GM12891 (cell line): ENCODE measurements around the gene TMCO5A. TPM values are rescaled to one million over a fixed set of nuclear protein-coding genes. Genes with fewer than 3 reads are reported as not detected.

Experiments used
- DNase-seq: peaks from one replicate; pipeline ENCODE4 v3.0.0; 2011; ENCODE audit warnings: low spot score; ENCODE audit not compliant: insufficient read length
- FAIRE-seq: peaks from 2 replicates; lab custom pipeline; 2011; peaks lifted over from hg19 to GRCh38; lab: Jason Lieb, UNC
- PAX5 ChIP-seq: IDR thresholded peaks from 2 replicates; pipeline ENCODE4 v1.6.1; 2011; ENCODE audit warnings: low read length, moderate library complexity, mild to moderate bottlenecking; ENCODE audit not compliant: insufficient read depth, severe bottlenecking
- POLR2A ChIP-seq: IDR thresholded peaks from 2 replicates; pipeline ENCODE4 v1.6.1; 2011; ENCODE audit warnings: low read depth, low read length, control low read depth
- POLR2AphosphoS5 ChIP-seq: IDR thresholded peaks from 2 replicates; pipeline ENCODE4 v1.6.1; 2011; ENCODE audit warnings: low read depth, low read length, control low read depth
- POU2F2 ChIP-seq: IDR thresholded peaks from 2 replicates; pipeline ENCODE4 v1.6.1; 2011; ENCODE audit warnings: low read depth, mild to moderate bottlenecking, control low read depth, low read length, moderate library complexity
- SPI1 ChIP-seq: IDR thresholded peaks from 2 replicates; pipeline ENCODE4 v1.6.1; 2011; ENCODE audit warnings: low read depth, low read length, control low read depth
- TAF1 ChIP-seq: IDR thresholded peaks from 2 replicates; pipeline ENCODE4 v1.6.1; 2011; ENCODE audit warnings: low read depth, low read length, control low read depth
- polyA plus RNA-seq: library from polyadenylated mRNA; unstranded; fragments of >200 nt; gene quantifications from one replicate; pipeline ENCODE4 v1.2.1, GENCODE V29; 2012; ENCODE audit warnings: low read depth, missing spikeins, inconsistent platforms; ENCODE audit not compliant: missing spikeins

The TMCO5A gene
- not detected for polyA plus RNA-seq

DNA sequence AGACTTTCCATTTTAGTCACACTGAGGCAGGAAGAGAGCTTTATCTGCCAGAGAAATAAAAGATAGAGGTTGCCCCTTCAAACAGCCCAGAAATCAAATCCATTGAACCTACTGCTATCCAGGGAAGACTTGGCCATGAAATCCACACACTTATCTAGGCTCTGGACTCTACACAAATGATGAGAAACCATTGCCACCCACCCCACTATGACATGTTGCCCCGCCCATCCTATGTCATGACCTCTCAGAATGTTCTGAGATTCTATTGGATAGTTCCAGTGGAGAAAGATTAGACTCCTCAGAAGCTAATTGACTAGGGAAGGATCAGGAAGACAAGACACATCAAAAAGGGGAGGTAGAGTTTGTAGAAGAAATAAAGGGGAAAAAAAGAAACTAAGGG, at the start of gene TMCO5A:
Gene TMCO5A, plus strand, starts transcription at position 301 of the 400 bp plus-strand sequence. CDS start 1,684 bp downstream, outside the sequence.
- DNase-seq (no peak), FAIRE-seq (no peak)
- no peak for TF ChIP-seq POLR2A
- no peak for TF ChIP-seq SPI1
- no peak for TF ChIP-seq POU2F2

DNA sequence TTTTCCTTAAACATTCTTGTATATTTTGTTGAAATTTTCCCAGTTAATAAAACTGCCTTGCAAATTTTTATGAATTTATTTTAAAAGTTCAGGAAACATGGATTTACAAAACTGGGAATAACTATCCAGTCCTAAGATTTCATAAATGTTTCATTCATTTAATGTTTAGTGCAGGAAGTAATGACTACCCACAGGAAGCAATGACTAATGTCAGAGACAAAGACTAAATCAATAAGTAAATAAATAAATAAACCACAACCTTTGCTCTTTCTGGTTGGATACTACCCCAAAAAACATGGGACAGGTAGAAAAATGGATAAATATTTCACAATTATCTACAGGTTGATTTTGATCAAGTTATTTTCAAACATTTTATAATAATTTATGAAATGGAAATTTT, 48.8 kb upstream of the TMCO5A start:
- DNase-seq (no peak), FAIRE-seq (no peak)
- no peak for TF ChIP-seq POLR2A
- no peak for TF ChIP-seq SPI1
- TF ChIP-seq TAF1 = no peak
- TF ChIP-seq PAX5 = no peak
- TF ChIP-seq POLR2AphosphoS5 = no peak
- TF ChIP-seq POU2F2 = no peak

- no peak for DNase-seq
- no peak for FAIRE-seq
- TF ChIP-seq SPI1 (no peak), POLR2AphosphoS5 (no peak), POU2F2 (no peak), TAF1 (no peak), POLR2A (no peak), PAX5 (no peak)
Measured at GRCh38 chr15:37888356-37888755, 46.1 kb upstream of the TMCO5A start.

DNA sequence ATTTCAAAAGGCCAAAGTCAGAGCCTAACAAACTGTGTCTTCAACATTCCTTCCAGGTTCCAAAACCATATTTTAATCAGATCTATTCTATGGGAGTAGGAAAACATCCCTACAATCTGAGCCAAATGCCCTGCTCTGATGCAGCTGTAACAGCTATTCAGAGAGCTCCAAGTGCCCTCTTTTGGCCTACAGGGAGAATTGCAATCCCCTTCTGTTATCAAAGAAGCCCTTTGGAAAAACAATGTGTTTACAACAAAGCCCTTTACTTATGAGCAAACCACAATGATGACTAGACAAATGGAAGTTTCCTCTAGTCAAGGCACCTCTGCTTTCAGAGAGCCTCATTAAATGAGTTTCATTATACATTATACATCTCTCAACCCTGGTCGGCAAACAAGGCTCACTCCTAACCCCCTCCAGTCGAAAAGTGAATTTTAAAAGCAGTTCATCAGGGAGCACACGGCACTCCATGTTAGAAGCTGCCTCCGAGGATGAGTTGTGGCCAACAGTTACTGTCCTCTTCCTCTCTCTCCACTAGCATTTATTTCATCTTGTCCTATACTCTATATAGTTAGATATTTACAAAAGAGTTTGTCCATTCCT, 42.6 kb upstream of the TMCO5A start:
- DNase-seq = no peak
- TF ChIP-seq POU2F2 (no peak), TAF1 (no peak), POLR2A (no peak), SPI1 (no peak), POLR2AphosphoS5 (no peak), PAX5 (no peak)

DNA sequence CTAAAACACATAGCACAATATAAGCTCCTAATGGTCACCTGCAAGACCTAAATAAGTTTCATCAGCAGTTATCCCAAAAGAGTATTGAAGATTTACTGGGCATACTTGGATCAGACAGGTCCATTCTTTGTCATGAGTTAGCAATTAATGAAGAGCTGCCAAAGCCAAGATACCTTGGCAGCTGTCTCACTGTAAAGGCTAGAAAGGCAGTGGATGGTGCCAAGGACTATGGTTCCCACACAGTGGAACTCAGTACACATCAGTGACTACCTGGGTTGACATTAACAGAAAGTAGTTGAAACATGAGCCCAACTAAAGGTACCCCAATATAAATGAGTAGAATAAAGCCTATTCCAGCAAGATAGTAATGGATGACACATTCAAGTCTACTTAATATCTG, 41.1 kb upstream of the TMCO5A start:
- FAIRE-seq = no peak
- DNase-seq = no peak
- TF ChIP-seq TAF1 (no peak), SPI1 (no peak), POLR2AphosphoS5 (no peak), POLR2A (no peak), POU2F2 (no peak), PAX5 (no peak)

More for the DNA sequence above, 42.6 kb upstream of the TMCO5A start:
- no peak for FAIRE-seq

GRCh38 chr15:37898362-37898761, 36.1 kb upstream of the TMCO5A start:
- FAIRE-seq = no peak
- TF ChIP-seq POLR2A (no peak), SPI1 (no peak), PAX5 (no peak), TAF1 (no peak), POU2F2 (no peak), POLR2AphosphoS5 (no peak)
- no peak for DNase-seq

GRCh38 chr15:37900326-37901221, 33.9 kb upstream of the TMCO5A start:
- no peak for FAIRE-seq

GRCh38 chr15:37902126-37902525, 32.3 kb upstream of the TMCO5A start:
- FAIRE-seq (no peak), DNase-seq (no peak)
- TF ChIP-seq PAX5 (no peak), POLR2A (no peak), POU2F2 (no peak), SPI1 (no peak)

More at GRCh38 chr15:37900326-37901221, 33.9 kb upstream of the TMCO5A start:
- TF ChIP-seq TAF1 (no peak), POU2F2 (no peak), POLR2AphosphoS5 (no peak), POLR2A (no peak), PAX5 (no peak), SPI1 (no peak)
- DNase-seq = no peak

GRCh38 chr15:37903919-37904625, 30.4 kb upstream of the TMCO5A start:
- TF ChIP-seq TAF1 (no peak), POLR2A (no peak), PAX5 (no peak), POU2F2 (no peak), SPI1 (no peak), POLR2AphosphoS5 (no peak)
- FAIRE-seq (no peak), DNase-seq (no peak)
